HepG2 (cell line): ENCODE data around the gene SNAI1. TPM values are rescaled to one million over a fixed set of nuclear protein-coding genes. Genes with fewer than 3 reads are reported as not detected.

Experiments used
- CAMTA2 ChIP-seq: sonication (generic); formaldehyde crosslinking; IDR thresholded peaks from 2 replicates; pipeline ENCODE4 v1.4.0; 2020; ENCODE audit warnings: mild to moderate bottlenecking, missing genetic modification reagents, borderline replicate concordance
- FOXA1 ChIP-seq, 2 experiments: fragments of 450-650 bp in 1 of 2; sonication (generic) in 1 of 2; formaldehyde crosslinking in 1 of 2; IDR thresholded peaks; 2 replicates each; pipeline versions ENCODE4 v1.4.0 to v1.6.1; 2016 to 2020; ENCODE audit warnings: missing genetic modification reagents in 1 of 2
- HDAC1 ChIP-seq: sonication (generic); formaldehyde crosslinking; IDR thresholded peaks from 2 replicates; pipeline ENCODE4 v1.5.1; 2020; ENCODE audit warnings: mild to moderate bottlenecking, missing genetic modification reagents
- HMG20A ChIP-seq: IDR thresholded peaks from 2 replicates; pipeline ENCODE4 v1.6.1; 2016; ENCODE audit warnings: borderline replicate concordance
- HMGXB3 ChIP-seq: sonication (generic); formaldehyde crosslinking; IDR thresholded peaks from 2 replicates; pipeline ENCODE4 v1.4.0; 2020; ENCODE audit warnings: missing genetic modification reagents, borderline replicate concordance
- KDM2A ChIP-seq: sonication (generic); formaldehyde crosslinking; IDR thresholded peaks from 2 replicates; pipeline ENCODE4 v1.4.0; 2020; ENCODE audit warnings: low read depth, missing genetic modification reagents, borderline replicate concordance
- KMT2B ChIP-seq: IDR thresholded peaks from 2 replicates; pipeline ENCODE4 v1.6.1; 2016; ENCODE audit warnings: missing genetic modification reagents, missing compliant biosample characterization
- LCORL ChIP-seq, 2 experiments: fragments of 450-650 bp in 1 of 2; sonication (generic) in 1 of 2; formaldehyde crosslinking in 1 of 2; IDR thresholded peaks; 2 replicates each; pipeline versions ENCODE4 v1.5.0 to v1.6.1; 2017 to 2020; ENCODE audit warnings: antibody characterized with exemption in 1 of 2, missing genetic modification reagents in 1 of 2
- MED8 ChIP-seq: sonication (generic); formaldehyde crosslinking; IDR thresholded peaks from 2 replicates; pipeline ENCODE4 v1.8.1; 2023; ENCODE audit warnings: mild to moderate bottlenecking, missing genetic modification reagents; ENCODE audit not compliant: insufficient replicate concordance
- RFXAP ChIP-seq: sonication (generic); formaldehyde crosslinking; IDR thresholded peaks from 2 replicates; pipeline ENCODE4 v1.4.0; 2020; ENCODE audit warnings: missing genetic modification reagents, borderline replicate concordance
- SCMH1 ChIP-seq: sonication (generic); formaldehyde crosslinking; IDR thresholded peaks from 2 replicates; pipeline ENCODE4 v1.9.0; 2021; ENCODE audit warnings: missing genetic modification reagents, mild to moderate bottlenecking, borderline replicate concordance
- SRY ChIP-seq: sonication (generic); formaldehyde crosslinking; IDR thresholded peaks from 2 replicates; pipeline ENCODE4 v1.8.0; 2022; ENCODE audit warnings: mild to moderate bottlenecking, missing genetic modification reagents
- TCF7 ChIP-seq: sonication (generic); IDR thresholded peaks from 2 replicates; pipeline ENCODE4 v1.6.1; 2016; ENCODE audit warnings: antibody characterized with exemption, low read depth
- ZNF260 ChIP-seq: sonication (generic); formaldehyde crosslinking; IDR thresholded peaks from 2 replicates; pipeline ENCODE4 v1.4.0; 2020; ENCODE audit warnings: missing genetic modification reagents, low read depth, mild to moderate bottlenecking, borderline replicate concordance
- ZNF343 ChIP-seq: sonication (generic); formaldehyde crosslinking; IDR thresholded peaks from 2 replicates; pipeline ENCODE4 v1.4.0; 2020; ENCODE audit warnings: mild to moderate bottlenecking, missing genetic modification reagents
- ZNF441 ChIP-seq: sonication (generic); formaldehyde crosslinking; IDR thresholded peaks from 2 replicates; pipeline ENCODE4 v1.7.0; 2021; ENCODE audit warnings: missing genetic modification reagents, borderline replicate concordance
- ZNF572 ChIP-seq: sonication (generic); formaldehyde crosslinking; IDR thresholded peaks from 2 replicates; pipeline ENCODE4 v1.5.1; 2020; ENCODE audit warnings: mild to moderate bottlenecking, missing genetic modification reagents
- polyA plus RNA-seq, 8 experiments: library from polyadenylated mRNA; depleted of rRNA in 3 of 8; stranded (reverse) in 7 of 8; unstranded in 1 of 8; fragments of >200 nt; fragmentation: Illumina TruSeq in 4 of 8; extraction: Trizol in 4 of 8; gene quantifications; 2 replicates each; pipeline versions ENCODE4 v1.2.1 to v1.2.3, GENCODE V29; 2011 to 2016; ENCODE audit warnings: low read depth in 4 of 8, missing spikeins in 1 of 8, mixed read lengths in 1 of 8; ENCODE audit not compliant: insufficient read depth in 1 of 8
- total RNA-seq, 5 experiments: library from RNA; depleted of rRNA; stranded (reverse); fragments of >200 nt; fragmentation: Illumina TruSeq; extraction: Trizol; gene quantifications; 2 replicates each; pipeline ENCODE4 v1.2.3, GENCODE V29; 2016; ENCODE audit warnings: low read depth in 1 of 5
- TF ChIP-seq, protein P1 (sequence below): sonication (generic); formaldehyde crosslinking; IDR thresholded peaks from 2 replicates; pipeline ENCODE4 v1.4.0; 2020; ENCODE audit warnings: mild to moderate bottlenecking, missing genetic modification reagents, borderline replicate concordance
- TF ChIP-seq, protein P2 (sequence below): sonication (generic); formaldehyde crosslinking; IDR thresholded peaks from 2 replicates; pipeline ENCODE4 v1.4.0; 2020; ENCODE audit warnings: mild to moderate bottlenecking, missing genetic modification reagents

SNAI1 gene
- total and polyA plus RNA-seq, 2 of the 13 experiments (the other 11 are each of a cell fraction or from before 2014, with no cell fraction given), result 1.3 to 1.4 TPM

DNA sequence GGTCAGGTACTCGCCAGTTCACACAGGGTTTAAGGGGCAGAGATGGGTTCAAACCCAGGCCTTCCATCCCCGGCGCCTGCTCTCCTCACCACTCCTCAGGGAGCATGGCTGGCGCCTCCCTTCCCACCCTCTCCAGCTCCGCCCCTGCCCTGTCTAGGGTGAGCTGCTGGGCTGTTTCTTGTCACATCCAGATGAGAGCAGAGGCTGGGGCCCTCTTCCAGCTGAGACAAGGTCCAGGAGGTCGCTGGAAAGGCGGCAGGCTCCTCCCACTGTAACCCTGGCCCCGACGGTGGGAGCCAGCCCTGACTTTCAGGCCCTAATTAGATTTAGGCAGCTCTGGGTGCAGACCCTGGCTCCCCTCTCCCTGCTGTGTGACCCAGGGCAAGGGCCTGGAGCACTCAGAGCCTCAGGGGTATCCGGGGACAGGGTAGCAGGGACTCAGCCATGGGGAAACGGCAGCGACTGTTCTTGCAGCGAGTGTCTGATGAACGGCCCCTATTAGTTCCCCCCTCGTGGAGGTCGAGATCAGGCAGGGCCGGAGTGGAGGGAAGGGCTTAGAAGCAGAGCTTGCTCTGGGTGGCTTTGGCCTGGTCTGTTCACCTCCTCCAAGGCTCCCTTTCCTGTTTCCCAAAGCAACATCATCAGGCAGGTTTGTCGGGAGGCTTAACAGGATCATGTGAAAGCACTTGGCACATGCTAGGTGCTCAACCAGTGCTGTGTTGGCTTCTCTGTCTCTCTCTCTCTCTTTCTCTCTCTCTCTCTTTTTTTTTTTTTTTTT is 33.4 kb downstream of the SNAI1 start (continued):
- no peak for TF ChIP-seq MED8 (CRISPR knock-in tag)
- no peak for TF ChIP-seq TCF7
- TF ChIP-seq ZNF260 (CRISPR knock-in tag), result 0 out of 2 replicates have a peak, but pooled peaks have one; percentile 24
- peak; percentile 54; the same call in 1 of the 2 replicates for TF ChIP-seq KDM2A (CRISPR knock-in tag)
- TF ChIP-seq LCORL (IDR thresholded peaks at IDR 0.05), result no peak
- TF ChIP-seq LCORL (CRISPR knock-in tag; IDR thresholded peaks at IDR 0.05), result peak; percentile 57; the same call in 1 of the 2 replicates
- peak; percentile 17; the same call in 1 of the 2 replicates for TF ChIP-seq KMT2B (CRISPR knock-in tag)
- TF ChIP-seq, protein P1, sequence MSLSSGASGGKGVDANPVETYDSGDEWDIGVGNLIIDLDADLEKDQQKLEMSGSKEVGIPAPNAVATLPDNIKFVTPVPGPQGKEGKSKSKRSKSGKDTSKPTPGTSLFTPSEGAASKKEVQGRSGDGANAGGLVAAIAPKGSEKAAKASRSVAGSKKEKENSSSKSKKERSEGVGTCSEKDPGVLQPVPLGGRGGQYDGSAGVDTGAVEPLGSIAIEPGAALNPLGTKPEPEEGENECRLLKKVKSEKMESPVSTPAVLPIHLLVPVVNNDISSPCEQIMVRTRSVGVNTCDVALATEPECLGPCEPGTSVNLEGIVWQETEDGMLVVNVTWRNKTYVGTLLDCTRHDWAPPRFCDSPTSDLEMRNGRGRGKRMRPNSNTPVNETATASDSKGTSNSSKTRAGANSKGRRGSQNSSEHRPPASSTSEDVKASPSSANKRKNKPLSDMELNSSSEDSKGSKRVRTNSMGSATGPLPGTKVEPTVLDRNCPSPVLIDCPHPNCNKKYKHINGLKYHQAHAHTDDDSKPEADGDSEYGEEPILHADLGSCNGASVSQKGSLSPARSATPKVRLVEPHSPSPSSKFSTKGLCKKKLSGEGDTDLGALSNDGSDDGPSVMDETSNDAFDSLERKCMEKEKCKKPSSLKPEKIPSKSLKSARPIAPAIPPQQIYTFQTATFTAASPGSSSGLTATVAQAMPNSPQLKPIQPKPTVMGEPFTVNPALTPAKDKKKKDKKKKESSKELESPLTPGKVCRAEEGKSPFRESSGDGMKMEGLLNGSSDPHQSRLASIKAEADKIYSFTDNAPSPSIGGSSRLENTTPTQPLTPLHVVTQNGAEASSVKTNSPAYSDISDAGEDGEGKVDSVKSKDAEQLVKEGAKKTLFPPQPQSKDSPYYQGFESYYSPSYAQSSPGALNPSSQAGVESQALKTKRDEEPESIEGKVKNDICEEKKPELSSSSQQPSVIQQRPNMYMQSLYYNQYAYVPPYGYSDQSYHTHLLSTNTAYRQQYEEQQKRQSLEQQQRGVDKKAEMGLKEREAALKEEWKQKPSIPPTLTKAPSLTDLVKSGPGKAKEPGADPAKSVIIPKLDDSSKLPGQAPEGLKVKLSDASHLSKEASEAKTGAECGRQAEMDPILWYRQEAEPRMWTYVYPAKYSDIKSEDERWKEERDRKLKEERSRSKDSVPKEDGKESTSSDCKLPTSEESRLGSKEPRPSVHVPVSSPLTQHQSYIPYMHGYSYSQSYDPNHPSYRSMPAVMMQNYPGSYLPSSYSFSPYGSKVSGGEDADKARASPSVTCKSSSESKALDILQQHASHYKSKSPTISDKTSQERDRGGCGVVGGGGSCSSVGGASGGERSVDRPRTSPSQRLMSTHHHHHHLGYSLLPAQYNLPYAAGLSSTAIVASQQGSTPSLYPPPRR (CRISPR knock-in tag), result 0 out of 2 replicates have a peak, but pooled peaks have one; percentile 32
- TF ChIP-seq RFXAP (CRISPR knock-in tag), result no peak
- TF ChIP-seq, protein P2, sequence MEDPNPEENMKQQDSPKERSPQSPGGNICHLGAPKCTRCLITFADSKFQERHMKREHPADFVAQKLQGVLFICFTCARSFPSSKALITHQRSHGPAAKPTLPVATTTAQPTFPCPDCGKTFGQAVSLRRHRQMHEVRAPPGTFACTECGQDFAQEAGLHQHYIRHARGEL (CRISPR knock-in tag), result 0 out of 2 replicates have a peak, but pooled peaks have one; percentile 43
- peak; percentile 80; the same call in 1 of the 2 replicates for TF ChIP-seq CAMTA2 (CRISPR knock-in tag)
- TF ChIP-seq HMG20A (CRISPR knock-in tag), result no peak
- no peak for TF ChIP-seq SRY (CRISPR knock-in tag)
- no peak for TF ChIP-seq SCMH1 (CRISPR knock-in tag)
- TF ChIP-seq HMGXB3 (CRISPR knock-in tag), result 0 out of 2 replicates have a peak, but pooled peaks have one; percentile 37
- TF ChIP-seq ZNF343 (CRISPR knock-in tag), result no peak
- TF ChIP-seq ZNF441 (CRISPR knock-in tag), result peak; percentile 37; the same call in 1 of the 2 replicates
- TF ChIP-seq FOXA1 (IDR thresholded peaks at IDR 0.05), result no peak
- TF ChIP-seq FOXA1 (CRISPR knock-in tag; IDR thresholded peaks at IDR 0.05), result no peak
- TF ChIP-seq ZNF572 (CRISPR knock-in tag), result no peak; the same call in 1 of the 2 replicates
- TF ChIP-seq HDAC1 (CRISPR knock-in tag), result 0 out of 2 replicates have a peak, but pooled peaks have one; percentile 55
